Measurements from ENCODE around the gene ZACN.
"Not testable (repeated sequence)": the region's sequence is repeated elsewhere in the genome, so short reads cannot be mapped to it uniquely, and the experiment has no call there.

Gene ZACN

DNA sequence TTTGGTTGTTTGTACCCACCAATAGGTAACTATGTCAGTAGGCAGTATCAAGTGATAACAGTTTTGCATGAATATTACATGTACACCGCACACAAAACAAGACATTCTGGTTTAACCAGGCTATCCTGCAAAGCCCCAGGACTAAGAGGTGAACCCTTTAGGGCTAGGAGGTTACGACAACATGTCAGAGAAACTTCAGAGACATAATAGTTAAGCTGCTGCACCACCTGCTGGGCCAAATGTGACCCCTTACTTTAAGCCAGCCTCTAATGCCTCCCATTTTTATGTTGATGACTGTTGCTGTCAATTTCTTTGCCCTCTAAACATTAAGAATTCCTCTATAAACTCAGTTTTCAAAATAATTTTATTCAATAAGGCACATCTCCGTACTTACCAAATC lies 22.1 kb upstream of the ZACN start:
- Histone ChIP-seq H3K27ac (no peak overlapping the region), H3K4me3 (no peak overlapping the region)
- no peak for DNase-seq (ENCODE audit: low spot score)
- TF ChIP-seq, protein P1, sequence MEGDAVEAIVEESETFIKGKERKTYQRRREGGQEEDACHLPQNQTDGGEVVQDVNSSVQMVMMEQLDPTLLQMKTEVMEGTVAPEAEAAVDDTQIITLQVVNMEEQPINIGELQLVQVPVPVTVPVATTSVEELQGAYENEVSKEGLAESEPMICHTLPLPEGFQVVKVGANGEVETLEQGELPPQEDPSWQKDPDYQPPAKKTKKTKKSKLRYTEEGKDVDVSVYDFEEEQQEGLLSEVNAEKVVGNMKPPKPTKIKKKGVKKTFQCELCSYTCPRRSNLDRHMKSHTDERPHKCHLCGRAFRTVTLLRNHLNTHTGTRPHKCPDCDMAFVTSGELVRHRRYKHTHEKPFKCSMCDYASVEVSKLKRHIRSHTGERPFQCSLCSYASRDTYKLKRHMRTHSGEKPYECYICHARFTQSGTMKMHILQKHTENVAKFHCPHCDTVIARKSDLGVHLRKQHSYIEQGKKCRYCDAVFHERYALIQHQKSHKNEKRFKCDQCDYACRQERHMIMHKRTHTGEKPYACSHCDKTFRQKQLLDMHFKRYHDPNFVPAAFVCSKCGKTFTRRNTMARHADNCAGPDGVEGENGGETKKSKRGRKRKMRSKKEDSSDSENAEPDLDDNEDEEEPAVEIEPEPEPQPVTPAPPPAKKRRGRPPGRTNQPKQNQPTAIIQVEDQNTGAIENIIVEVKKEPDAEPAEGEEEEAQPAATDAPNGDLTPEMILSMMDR (IDR thresholded peaks at IDR 0.05), result no peak

DNA sequence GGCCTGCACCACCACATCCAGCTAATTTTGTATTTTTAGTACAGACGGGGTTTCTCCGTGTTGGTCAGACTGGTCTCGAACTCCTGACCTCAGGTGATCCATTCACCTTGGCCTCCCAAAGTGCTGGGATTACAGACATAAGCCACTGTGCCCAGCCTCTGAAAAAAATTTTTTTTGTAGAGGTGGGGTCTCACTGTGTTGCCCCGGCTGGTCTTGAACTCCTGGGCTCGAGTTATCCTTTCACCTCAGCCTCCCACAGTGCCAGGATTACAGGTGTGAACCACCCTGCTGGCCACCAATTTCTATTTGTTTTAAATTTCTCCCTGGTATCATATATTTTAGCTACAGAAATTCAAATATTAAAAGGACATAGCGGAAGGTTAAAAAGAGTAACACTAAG lies 20.7 kb upstream of the ZACN start:
- not testable (repeated sequence) for H3K27ac ChIP-seq; H3K4me3 ChIP-seq; DNase-seq (ENCODE audit: low spot score)

DNA sequence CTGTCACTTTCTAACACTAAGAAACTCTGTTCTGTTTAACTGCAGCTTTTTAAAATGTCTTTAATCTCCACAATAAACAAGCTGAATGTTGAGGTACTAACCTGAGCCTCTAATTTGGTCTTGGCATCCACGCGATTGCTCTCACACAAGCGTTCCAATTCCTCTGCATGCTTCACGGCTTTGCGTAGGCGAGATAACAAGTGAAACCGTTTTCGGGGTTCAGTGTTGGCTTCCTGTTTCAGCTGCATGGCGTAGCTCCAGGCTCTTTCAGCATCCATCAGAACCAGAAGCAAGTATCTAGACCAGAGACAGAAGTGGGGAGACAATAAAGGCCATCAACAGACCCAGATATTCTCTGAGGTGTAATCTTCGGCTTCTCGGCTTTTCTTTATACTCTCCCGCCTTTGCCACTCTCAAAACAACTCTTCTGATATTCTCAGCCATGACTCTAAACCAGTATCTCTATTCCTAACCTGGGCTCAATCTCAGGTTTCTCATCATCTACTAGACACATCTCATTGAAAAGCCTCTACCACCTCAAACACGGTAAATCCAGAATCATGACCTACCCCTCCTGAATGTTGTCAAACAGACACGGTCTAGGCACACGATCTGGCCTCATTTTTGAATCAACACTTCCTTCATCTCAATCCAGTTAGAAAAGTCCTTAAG lies 15.0 kb upstream of the ZACN start:
- no peak for DNase-seq (ENCODE audit: low spot score)
- Histone ChIP-seq H3K27ac (no peak overlapping the region), H3K4me3 (no peak overlapping the region)
- TF ChIP-seq, protein P1 (IDR thresholded peaks at IDR 0.05), result no peak

DNA sequence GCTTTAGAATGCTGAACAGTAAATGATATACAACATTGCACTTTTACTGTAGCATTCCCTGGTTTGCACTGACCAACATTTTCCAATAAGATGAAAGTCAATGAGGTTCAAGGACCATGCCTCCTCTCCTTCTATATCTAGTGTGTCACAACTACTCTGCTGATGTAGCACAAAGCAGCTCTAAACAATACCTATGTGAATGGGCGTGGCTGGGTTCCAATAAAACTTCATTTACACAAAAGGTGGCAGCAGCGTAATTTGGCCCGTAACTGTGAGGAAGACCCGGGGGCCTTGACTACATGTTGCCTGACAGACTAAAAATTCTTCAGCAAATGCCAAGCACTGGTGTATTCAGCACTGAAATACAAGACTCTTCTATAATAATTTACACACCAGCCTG lies 13.2 kb upstream of the ZACN start:
- no peak overlapping the region for H3K27ac ChIP-seq
- TF ChIP-seq, protein P1 (IDR thresholded peaks at IDR 0.05), result no peak
- H3K4me3 ChIP-seq, result no peak overlapping the region
- DNase-seq (ENCODE audit: low spot score), result no peak

DNA sequence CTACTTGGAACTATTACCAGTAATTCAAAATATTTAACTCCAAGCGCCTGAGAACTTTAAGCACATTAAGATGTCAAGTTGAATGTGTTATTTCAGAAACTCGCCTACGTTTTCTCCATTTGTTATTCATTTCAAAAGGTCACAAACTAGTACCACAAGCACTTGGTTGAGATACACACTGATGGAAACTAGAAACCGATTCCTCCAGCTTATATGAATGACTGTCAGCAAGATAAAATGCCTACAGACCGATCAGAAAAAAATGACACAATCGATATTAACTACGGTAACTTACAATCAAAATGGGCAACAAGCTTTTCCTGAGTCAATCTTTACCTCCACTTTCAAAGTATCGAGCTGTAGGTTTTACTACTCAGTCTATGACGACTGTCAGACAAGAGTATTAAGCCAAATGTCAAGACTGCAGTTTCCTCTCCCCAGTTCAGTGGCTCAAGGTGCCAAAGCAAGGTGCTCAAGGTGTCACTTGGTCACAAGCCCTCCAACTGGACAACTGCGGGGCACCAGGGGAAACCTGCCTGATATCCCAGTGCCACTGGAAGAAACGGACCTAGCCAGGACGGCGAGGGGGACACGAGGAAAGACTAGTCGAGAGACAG lies 7.3 kb upstream of the ZACN start:
- peak overlapping the region; percentile 56 to 63 for H3K27ac ChIP-seq
- TF ChIP-seq, protein P1 (IDR thresholded peaks at IDR 0.05), result no peak
- peak overlapping the region; percentile 82 for H3K4me3 ChIP-seq
- no peak for DNase-seq (ENCODE audit: low spot score)

DNA sequence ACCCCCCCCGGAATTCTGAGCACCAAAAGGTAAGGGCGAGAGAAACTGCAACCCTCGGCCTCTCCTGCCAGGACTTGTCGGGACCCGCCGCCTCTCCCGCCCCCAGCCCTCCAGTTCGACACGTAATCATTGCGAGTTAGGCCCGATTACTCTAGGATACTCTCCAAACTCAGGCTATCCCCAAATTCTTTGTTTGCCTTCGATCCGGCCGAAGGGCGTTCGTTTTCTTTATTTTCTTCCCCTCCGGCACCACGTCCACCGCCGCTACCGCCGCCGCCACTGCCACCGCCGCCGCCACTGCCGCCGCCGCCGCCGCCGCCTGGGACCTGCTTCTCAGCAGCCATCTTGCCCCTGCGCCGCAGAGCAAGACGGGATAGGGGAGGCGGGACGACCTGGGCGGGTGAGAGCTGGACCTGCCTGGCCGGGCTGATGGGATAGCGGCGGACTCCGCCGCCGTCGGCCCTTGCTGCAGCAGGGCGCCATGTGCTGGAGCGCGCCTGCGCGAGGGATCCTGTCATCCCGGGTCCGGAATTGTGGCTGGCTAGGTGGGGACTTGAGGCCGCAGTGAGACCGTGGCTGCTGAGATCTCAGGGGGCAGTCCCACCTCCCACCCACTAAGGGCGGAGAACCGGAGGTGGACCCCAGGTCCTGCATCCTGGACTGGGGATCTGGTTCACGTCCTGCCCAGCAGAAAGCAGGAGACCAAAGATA lies 6.7 kb upstream of the ZACN start, which contains the start of gene SRP68:
TSS of gene SRP68 (minus strand) at position 370 of the 711 bp plus-strand sequence. CDS start at position 344, 26 bp downstream.
- Histone ChIP-seq H3K4me3 (peak within 1 kb of the TSS; percentile 82), H3K27ac (peak within 1 kb of the TSS; percentile 56 to 63)
- peak; percentile 94 for DNase-seq (ENCODE audit: low spot score)
- TF ChIP-seq, protein P1 (IDR thresholded peaks at IDR 0.05), result no peak
